COLO829 (cell line): ENCODE measurements around the gene XPA.
"Not testable (repeated sequence)": the region's sequence is repeated elsewhere in the genome, so short reads cannot be mapped to it uniquely, and the experiment has no call there.

Experiments
- DNase-seq: peaks from one replicate; pipeline ENCODE4 v3.0.0; 2012; ENCODE audit warnings: low spot score

The XPA gene

DNA sequence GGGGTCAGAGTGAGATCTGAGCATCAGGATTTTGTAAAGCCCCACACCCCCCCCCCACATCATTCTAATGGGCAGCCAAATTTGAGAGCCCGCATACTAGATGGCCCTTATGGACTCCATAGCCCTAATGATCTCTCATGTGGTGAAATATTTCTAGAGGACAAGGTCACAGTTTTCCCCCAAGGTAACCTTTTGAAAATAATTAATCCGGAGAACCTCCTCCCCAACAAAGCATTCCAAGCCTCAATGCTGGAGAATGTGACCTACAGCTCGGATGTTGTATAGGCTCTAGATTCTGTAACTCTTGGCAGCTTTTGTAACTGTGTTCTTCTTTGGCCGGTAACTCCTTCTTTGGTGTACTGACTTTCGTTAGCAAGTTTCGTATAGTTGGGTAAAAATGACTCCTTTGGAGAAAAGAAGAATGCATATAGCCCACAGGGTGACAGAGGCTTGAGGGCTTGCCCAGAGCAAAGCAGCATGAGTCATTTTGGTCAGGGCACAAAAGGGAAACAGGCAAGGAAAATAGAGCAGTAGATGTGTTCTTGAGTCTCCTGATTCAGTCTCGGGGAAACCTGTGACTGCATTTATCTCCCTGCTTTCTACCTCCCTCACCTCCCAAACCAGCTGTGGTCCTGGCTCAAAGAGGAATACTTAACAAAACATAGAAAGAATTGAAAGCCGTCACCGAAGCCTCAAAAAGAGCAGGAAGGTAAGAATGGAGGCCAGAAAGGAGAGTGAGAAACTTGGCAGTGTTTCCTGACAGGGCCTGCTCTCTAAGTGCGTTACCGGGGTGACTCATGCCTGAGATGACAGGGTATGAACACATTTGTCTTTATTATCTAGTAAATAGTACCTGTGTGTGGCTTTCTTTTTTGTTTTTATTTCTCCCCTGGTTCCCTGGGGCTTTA, 6.6 kb upstream of the XPA start:
- DNase-seq = peak; percentile 28

DNA sequence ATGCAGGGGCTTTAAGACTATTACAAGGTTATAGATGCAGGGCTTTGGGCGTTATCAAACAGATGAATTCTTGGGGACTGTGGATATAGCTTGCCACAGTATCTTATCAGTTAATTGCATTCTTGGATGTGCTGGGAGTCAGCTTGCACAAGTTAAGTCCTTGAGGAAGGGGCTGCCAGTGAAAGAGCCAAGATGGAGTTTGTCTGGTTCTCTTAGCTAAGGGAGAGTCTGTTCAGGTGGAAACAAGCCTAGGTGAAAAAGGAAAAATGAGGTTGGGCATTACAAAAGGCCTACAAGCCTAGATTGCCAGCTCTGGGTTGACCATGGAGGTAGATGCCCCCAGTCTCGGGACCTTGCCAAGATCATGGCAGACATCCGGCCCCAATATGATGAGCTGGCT, 2.7 kb upstream of the XPA start:
- not testable (repeated sequence) for DNase-seq

DNA sequence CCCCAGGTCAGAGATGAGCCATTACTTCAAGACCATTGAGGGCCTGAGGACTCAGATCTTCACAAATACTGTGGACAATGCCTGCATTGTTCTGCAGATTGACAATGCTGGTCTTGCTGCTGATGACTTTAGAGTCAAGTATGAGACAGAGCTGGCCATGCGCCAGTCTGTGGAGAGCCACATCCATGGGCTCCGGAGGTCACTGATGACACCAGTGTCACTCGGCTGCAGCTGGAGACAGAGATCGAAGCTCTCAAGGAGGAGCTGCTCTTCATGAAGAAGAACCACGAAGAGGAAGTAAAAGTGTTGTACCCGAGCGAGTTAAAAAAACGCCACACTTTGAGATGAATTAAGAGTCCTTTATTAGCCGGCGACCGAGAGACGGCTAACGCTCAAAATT, 2.1 kb upstream of the XPA start:
- DNase-seq = not testable (repeated sequence)

DNA sequence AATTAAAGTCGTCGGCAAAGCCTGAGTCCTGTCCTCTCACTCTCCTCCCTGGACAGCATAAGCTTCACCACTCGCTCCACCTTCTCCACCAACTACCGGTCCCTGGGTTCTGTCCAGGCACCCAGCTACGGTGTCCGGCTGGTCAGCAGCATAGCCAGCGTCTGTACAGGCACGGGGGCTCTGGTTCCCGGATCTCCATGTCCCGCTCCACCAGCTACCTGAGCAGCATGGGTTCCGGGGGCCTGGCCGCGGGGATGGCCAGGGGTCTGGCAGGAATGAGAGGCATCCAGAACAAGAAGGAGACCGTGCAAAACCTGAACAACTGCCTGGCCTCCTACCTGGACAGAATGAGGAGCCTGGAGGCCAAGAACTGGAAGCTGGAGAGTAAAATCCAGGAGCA, 1.7 kb upstream of the XPA start:
- no peak for DNase-seq

DNA sequence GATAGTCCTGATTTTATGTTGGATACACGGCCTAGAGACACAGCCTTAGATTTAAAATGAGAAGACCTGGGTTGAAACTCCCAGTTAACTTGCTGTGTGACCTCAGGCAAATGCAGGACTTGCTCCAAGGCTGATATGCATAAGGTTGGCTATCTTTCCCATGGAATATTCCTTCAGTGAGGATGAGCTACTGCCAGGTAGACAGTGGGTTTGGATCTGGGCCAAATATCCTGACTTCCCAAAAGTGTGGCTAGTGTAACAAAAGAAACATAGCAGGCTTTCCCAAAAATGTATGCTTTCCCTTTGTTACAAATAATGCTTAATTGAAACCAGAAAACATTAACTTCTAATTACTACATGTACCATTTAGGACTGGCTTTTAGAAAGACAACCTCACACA, 697 bp upstream of the XPA start:
- no peak for DNase-seq

DNA sequence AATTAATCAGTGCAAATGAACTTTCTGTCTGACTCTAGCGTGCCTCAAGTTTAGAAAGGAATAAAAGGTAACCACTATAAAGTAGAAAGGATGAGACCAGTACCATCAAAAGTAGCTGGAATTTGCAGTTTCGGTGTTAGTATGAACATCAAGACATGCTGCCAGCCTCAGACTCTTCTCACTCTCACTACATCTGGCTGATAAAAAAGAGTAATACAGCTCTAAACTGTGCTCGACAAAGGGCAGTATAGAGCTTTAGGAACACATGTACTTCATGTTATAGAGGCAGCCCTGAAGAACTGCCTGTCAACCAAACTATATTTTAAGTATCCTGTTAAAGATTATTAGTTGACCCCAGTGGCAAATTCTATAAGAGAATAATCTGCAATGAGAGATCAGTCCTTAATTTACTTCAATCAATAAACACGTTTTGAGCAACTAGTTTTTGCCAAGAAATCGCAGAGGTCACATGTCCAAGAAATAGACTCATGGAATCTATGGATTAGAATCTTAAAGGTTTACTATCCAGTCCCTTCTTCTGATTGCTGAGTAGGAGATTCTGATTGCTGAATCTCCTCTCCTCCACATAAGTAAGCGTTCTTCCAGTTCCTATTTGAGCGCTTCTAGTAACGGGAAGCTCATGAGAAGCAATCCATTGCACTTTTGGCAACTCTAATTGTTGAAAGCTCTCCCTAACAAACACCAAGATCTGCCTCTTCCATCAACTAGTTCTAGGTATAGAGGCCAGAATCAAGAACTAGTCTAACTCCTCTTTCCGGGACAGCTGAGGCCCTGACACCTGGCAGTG, 941 bp downstream of the XPA start:
- no peak for DNase-seq

DNA sequence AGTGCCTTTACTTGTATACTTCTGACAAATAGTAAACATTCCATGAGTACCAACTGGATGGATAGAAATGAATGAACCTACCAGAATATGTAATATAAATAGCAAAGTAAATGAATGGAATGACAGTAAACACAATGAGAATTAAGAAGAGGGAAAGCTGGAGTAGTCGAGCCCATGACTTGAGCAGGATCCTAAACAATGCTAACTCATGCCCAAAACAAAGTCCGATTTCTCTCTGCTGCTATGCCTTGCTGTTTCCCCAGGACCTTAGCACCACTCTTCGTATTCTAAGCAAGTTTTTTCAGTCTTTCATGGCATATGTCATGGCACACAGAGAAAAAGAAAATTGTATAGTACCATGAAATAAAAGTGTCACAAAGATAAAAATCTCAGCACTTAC, 1.8 kb downstream of the XPA start:
- no peak for DNase-seq

DNA sequence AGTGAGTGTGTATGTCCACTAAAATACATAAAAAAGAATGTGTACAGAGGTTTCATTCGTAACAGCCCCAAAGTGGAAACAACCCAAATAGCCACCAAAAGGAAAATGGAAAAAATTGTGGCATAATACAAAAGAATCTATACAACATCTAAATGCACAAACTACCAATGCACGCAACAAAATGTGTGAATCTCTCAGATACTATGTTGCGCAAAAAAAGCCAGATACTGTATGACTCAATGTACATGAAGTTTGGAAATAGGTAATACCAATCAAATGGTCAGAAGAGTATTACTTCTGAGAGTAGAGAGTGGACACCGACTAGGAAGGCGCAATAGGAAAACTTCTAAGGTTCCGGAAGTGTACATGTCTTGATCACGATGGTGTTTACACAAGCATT, 2.4 kb downstream of the XPA start:
- DNase-seq = no peak

DNA sequence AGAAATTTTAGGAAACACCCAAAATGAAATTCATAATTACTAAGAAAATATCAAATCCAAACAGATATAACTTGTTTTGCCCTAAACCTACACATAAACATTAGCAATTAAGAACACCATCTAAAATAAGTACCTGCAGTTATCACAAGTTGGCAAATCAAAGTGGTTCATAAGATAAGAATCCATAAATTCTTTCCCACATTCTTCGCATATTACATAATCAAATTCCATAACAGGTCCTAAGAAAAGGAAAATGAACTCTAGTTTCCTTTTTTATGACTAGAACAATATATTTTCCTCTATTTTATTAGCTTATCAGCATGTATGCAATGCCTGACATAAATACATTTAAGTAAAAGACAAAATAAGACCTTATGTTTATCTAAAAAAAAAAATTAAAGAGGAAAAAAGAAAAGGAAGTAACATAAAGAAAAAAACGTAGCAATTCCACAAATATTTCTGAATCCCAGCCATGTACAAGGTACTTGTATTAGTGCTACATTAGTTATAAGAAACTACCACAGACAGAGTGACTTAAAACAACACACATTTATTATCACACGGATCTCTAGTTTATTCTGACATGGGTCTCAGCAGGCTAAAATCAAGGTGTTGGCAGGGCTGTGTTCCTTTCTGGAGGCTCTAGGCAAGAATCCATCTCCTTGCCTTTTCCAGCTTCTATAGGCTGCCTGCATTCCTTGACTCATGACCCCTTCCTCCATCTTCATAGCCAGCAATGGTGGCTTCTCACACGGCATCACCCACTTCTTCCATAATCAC, 7.5 kb downstream of the XPA start:
- no peak for DNase-seq

DNA sequence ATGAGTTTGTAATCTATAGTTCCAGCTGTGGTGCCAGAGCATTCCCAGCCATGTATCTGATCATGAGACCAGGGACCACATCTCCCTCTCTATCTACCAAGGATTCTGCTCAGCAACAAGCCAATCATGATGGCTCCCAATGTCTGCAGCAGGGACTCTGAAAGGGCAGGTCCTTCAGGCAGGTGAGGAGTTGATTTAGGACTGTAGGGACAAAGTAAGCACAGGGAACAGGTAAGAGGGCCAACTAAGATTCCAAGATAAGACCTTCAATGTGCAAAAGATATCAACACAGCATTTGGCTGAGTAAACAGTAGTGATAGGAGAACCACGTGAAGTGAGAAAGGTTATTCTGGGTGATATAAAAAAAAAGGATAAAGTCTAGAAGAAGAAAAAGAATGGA, 8.5 kb downstream of the XPA start:
- DNase-seq = no peak

DNA sequence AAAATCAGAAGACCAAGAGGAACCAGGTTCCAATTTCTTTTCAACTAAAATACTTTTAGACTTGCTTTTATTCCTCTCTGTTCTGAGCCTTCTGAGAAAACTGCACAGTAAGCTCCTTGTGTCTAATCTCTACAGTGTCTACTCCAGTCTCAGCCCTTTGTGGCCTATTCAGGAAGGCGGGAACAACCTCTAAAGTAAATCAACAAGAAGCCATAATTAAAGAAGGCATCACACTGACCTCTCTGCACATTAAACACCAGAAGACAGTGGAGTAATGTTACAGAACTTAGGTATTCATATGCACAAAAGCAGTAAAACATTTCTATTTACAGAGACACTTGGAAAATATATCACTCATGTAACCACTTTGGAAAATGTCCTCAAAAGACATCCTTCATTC, 14.9 kb downstream of the XPA start:
- no peak for DNase-seq

DNA sequence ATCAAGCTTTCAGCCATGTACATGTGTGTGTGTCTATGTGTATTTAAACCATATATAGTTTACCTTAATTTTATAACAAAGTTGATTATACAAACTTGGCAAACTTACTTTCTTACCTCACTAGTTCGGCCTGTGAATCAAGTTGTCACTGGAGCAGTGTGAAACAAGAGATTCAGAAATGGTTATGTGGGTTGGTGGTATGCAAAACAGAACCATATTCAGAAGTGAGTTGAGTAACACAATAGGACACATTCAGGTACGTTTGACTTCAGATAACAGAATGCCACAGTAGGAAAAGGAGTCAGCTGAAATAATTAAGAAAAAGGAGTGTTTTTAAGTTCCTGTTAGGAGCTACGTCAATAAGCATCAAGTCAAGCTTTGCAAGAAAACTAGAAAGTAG, 21.5 kb downstream of the XPA start:
- DNase-seq = no peak

DNA sequence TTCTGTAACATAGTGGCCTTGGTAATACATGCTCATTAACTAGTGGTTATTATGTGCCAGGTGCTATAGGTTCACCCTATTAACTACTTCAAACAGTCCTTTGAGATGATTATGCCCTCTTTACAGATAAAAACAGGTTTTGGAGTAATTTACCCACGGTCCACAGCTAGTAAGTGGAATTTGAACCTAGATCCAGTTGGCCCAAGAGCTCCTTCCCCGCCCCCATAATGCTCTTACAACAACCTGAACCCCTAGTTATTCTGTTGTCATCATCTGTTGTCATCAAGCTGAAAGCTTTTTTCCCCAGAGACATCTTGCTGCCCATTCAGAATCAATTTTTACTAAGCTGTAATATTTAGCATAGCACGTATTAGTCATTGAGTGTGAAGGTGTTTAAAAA, 23.2 kb downstream of the XPA start:
- no peak for DNase-seq

DNA sequence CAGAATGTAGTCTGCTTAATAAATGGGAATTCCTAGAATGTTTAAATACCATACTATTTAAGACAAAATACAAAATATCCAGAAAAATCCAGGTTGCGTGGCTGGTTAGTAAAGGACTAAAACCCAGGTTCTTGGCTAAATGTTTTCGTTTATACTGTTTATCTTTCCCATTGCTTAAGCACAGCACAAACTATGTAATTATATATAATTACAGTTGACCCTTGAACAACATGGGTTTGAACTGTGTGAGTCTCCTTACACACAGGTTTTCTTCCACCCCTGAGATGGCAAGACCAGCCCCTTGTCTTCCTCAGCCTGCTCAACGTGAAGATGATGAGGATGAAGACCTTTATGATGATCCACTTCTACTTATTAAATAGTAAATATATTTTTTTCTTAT, 24.7 kb downstream of the XPA start:
- DNase-seq = no peak

DNA sequence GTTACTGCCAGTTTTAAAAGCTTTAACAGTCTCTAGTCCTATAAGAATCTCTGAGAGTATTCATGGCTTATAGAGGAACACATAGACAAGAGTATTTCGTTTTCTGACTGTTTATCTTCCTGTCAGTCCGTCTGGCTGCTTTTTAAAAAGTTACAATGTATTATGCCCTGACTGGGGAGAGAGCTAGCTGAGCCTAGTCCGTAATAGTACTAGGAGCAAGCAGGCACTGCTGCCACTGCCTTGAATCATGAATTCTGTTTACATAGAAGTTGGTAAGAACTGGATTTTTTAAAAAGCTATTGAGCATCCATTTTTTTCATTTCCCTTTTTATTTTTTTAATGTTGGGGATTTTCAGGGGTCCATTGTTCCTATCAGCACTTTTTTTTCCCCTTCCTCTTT, 26.6 kb downstream of the XPA start:
- DNase-seq = no peak

DNA sequence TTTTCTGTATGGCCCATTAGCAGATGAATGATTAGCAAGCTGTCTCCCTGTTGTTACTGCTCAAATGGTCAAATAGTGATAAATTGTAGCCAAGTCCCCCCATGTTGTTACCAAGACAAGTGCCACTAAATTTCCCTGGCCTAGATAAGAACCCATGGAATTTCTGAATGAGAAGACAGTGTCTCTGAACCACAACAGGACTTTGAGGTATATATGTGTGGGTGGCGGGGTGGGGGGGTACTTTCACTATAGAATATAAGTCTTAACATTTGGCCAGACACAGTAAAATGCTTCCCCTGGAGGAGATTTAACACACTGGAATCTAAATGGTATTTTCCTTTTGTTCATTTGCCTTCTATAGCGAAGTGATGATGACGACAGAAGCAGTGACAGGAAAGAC, 28.7 kb downstream of the XPA start:
- no peak for DNase-seq

DNA sequence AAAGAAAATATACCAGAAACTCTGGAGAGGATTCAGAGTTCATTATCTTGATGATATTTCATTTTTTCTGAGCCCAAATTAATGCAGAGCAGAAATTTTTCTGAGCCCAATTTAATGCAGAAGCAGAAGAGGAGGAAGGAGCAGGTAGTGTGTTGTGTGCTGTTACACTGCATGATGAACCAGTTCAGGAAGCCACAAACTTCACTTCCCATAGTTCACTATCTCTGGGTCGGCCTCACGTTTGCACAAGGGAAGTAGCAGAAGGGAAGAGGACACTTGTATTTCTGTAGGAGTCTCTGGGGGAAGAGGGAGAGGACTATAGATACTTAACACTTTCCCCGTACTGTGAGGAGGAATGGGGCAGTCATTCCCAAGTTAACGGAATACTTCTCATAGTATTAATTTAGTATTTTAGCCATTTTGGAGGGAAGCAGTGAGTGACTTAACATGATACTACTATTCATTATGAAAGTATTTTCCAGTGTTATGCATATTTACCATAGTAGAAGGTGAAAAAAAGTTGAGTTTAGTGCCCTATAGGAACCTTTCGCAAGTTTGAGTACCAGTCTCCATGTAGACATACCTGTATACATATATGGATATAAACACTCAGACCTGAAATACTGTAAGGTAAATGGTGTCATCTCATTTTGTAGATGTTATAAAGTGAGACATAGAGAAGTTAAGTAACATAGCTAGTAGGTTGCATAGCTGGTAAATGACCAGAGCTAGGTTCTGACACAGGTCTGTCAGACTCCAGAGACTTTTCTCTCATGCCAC, 30.0 kb downstream of the XPA start:
- no peak for DNase-seq

DNA sequence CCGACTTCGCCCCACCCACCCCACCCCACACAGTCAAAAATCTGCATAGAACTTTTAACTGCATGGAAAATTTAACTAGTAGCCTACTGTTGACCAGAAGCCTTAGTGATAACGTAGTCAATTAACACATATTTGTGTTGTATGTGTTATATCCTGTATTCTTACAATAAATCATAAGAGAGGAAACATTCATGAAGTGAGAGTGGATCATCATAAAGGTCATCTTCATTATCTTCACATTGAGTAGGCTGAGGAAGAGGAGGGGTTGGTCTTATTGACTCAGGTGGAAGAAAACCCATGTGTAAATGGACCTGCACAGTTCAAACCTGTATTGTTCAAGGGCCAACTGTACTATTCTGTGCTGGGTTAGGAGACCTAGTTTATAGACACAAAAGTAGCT, 31.4 kb downstream of the XPA start:
- DNase-seq = no peak

DNA sequence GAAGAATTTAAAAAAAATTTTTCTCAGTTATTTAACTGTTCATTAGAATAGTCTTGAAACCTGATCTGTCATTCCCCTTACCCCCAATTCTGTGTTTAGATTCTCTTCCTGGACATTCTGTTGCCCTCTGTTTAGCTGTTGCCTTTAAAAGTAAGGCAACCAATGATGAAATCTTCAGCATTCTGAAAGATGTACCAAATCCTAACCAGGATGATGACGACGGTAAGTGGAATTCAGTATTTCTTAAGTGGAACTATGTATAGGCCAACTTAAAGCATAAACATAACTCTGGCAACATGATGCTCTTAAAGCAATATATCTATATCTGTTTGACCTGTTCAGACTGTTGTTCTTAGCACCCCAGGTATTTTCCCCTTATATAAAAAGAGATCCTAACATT, 36.3 kb downstream of the XPA start:
- no peak for DNase-seq

DNA sequence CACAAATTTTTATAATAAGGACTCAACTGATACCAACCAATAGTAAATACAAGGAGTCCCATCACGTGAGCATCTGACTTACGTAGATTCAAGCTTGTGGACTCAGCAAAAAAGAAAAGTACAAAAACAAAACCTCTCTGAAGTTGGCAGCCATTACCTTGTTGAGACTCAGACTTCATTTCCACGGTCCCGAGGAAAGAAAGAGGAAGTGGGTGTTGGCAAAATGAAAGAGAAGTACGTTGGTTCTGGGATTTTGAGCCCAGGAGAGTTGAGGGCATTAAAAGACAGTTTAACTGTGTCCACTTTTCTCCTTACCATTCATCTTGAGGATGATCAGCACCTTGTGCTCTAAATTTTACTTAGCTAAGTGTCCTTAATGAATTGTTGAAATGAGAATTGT, 36.8 kb downstream of the XPA start:
- DNase-seq = no peak

DNA sequence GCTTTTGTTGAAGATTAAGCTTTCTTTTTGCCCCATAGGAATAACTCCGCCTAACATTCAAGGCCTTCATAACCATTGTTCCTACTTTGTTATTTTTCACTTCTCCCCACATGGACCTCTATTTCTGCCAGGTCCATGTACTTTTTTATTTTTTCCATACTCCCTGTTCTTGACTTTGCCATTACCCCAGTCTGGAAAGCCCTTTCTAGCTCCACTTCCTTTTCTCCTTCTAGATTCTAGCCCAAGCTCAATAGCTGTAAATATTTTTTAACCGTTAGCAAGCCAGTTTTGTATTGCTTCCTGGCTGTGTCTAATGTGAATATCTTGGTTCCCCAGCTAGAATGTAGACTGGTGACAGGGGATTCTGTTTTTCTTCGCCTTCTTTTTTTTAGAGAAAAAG, 37.4 kb downstream of the XPA start:
- no peak for DNase-seq

DNA sequence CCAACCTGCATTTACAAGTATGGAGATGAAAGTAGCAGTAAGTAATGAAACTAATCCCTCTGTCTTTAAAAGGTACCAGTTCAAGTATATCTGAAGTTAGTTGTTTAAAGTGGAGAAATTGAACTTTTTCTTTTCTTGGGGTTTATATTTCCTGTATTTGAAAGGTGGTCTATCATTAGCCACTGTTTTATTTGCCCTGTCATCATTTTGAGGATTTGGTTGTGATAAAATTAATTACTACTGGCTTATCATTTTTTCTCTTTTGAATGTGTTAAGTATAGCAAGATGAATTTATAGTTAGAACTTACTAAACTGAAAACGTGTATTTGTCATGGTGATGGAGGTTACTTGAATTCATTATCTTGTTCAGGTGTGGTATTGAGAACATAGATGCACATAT, 38.4 kb downstream of the XPA start:
- no peak for DNase-seq
